Body of pancreas (tissue), 4 donors: Measurements from ENCODE around the gene SETD7. TPM values are rescaled to one million over a fixed set of nuclear protein-coding genes. Genes with fewer than 3 reads are reported as not detected.
"Not testable (repeated sequence)": the region's sequence is repeated elsewhere in the genome, so short reads cannot be mapped to it uniquely, and the experiment has no call there.

Source experiments
- ATAC-seq: fragments of 150-250 bp; one replicate; pipeline ENCODE4 v1.9.1; 2016
- DNase-seq, 4 donors: peaks; one replicate each; pipeline ENCODE4 v3.0.0-alpha.2; 2019
- H3K27ac ChIP-seq, 4 donors: fragments of 200-600 bp; sonication (generic); 1 replicate in 3 of 4; 2 replicates in 1 of 4; pipeline versions ENCODE4 v1.5.1 to v1.6.1; 2016 to 2019; ENCODE audit warnings: mild to moderate bottlenecking in 1 of 4, mixed read lengths in 1 of 4, moderate library complexity in 1 of 4
- H3K27me3 ChIP-seq, 2 donors: fragments of 200-600 bp; sonication (generic); one replicate each; pipeline ENCODE4 v1.6.0; 2016; ENCODE audit warnings: mild to moderate bottlenecking in 1 of 2
- H3K36me3 ChIP-seq, 2 donors: fragments of 200-600 bp; sonication (generic); replicated peaks in 1 of 2; 2 replicates each; pipeline ENCODE4 v1.5.1; 2016; ENCODE audit warnings: low read depth in 2 of 2; ENCODE audit not compliant: insufficient read depth in 1 of 2
- H3K4me1 ChIP-seq: fragments of 200-600 bp; sonication (generic); one replicate; pipeline ENCODE4 v1.6.0; 2016
- H3K4me3 ChIP-seq, 2 donors: fragments of 200-600 bp; sonication (generic); 1 replicate in 1 of 2; 2 replicates in 1 of 2; pipeline ENCODE4 v1.5.1; 2016 to 2019
- H3K9me3 ChIP-seq, 3 donors: fragments of 200-600 bp; sonication (generic); 1 replicate in 2 of 3; 2 replicates in 1 of 3; pipeline ENCODE4 v1.5.1; 2016
- POLR2A ChIP-seq, 3 donors: fragments of 450-650 bp; IDR thresholded peaks; one replicate each; pipeline ENCODE4 v1.6.1; 2016; ENCODE audit warnings: antibody characterized with exemption in 3 of 3, mild to moderate bottlenecking in 2 of 3
- WGBS, 2 donors: methylation state at CpG; one replicate each; pipeline ENCODE4 v1.1.5; 2017; 5-methylcytosine and 5-hydroxymethylcytosine counted together
- intact Hi-C: fragments of 100-400 bp; cut with DNase I; formaldehyde crosslinking; loops from one replicate; pipeline ENCODE4 v1.15.1; 2023
- total RNA-seq, 2 donors: library from RNA; depleted of rRNA; stranded (reverse); fragments of >200 nt; gene quantifications; one replicate each; pipeline ENCODE4 v1.1.0, GENCODE V29; 2016
- TF ChIP-seq, protein P1 (sequence below), 7 experiments: fragments of 450-650 bp in 4 of 7; fragments of 200-600 bp in 3 of 7; sonication (generic) in 3 of 7; IDR thresholded peaks; one replicate each; pipeline ENCODE4 v1.5.1; 2016 to 2019; ENCODE audit warnings: antibody characterized with exemption in 7 of 7

SETD7 gene
- total RNA-seq, 2 donors from 2014 or later, result 21.8 to 34.8 TPM

DNA sequence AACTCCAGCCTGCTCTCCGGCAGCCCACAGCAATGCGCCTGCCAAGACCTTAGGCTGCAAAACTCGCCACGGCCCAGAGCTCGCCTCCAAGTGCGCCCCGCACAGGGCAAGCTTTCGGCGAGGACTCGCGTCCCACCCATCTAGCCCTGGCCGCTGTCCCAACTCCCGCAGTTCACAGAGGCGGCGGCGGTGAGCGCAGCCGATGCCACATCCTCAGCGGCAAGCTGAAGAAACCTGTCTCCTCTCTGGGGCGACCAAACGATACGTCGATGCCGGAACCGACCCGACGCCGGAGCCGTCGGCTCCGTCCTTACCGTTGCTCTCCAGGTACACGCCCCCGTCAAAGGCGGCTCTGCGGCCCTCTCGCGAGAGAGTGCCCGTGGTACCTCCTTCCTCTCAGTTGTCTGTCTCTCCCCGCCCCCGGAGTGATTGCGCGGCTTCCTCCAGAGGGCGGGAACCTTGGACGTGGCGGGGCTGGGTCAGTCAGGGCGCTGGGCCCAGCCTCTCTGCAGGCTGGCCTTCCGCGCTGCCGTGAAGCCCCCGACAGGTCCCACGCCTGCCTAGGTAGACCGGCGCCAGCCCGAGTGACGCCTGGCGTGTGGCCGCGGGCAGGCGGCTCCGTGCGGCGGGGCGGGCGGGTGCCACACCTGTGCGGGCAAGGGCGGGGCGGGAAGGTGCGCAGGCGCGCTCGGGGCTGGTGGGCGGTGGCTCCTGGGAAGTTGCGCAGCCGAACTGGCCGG, 102.5 kb downstream of the SETD7 start:
- peak overlapping the region; percentile 95 to 99 (median 97) for H3K27ac ChIP-seq
- peak; percentile 90 to 92 (median 91) for TF ChIP-seq POLR2A (IDR thresholded peaks at IDR 0.05)
- TF ChIP-seq, protein P1, sequence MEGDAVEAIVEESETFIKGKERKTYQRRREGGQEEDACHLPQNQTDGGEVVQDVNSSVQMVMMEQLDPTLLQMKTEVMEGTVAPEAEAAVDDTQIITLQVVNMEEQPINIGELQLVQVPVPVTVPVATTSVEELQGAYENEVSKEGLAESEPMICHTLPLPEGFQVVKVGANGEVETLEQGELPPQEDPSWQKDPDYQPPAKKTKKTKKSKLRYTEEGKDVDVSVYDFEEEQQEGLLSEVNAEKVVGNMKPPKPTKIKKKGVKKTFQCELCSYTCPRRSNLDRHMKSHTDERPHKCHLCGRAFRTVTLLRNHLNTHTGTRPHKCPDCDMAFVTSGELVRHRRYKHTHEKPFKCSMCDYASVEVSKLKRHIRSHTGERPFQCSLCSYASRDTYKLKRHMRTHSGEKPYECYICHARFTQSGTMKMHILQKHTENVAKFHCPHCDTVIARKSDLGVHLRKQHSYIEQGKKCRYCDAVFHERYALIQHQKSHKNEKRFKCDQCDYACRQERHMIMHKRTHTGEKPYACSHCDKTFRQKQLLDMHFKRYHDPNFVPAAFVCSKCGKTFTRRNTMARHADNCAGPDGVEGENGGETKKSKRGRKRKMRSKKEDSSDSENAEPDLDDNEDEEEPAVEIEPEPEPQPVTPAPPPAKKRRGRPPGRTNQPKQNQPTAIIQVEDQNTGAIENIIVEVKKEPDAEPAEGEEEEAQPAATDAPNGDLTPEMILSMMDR (IDR thresholded peaks at IDR 0.05), result peak in 3 of 7 experiments; percentile 23 to 29 (median 24)
- peaks cover 42% of the 10 kb centered on the region for H3K4me1 ChIP-seq
- DNase-seq, result peak; percentile 98 to 99 (median 98)
- H3K27me3 ChIP-seq, result no peaks in the 10 kb centered on the region
- no peaks in the 10 kb centered on the region for H3K9me3 ChIP-seq
- ATAC-seq, result peak; percentile 91
- H3K4me3 ChIP-seq, result peak overlapping the region; percentile 68
- intact Hi-C loops, result no loop called here
- 0% methylated on average over 6 to 75 of the region's 76 CpGs for WGBS, 2 donors
- no peaks in the 10 kb centered on the region for H3K36me3 ChIP-seq

DNA sequence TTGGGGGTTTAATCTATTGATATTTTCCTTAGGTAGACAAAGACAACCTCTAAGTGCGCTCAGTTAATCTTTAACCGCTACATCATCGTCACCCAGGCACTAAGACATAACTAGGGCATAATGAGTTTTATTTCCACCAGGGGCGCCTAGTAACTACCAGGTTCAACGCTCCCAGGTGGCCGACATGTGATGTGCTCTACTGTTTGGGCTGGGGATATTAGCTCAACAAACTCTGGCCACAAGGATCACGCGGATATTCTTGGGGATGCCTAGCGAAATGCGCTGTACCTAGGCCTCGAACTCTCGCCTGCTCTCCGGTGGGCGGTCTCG, 103.0 kb downstream of the SETD7 start:
- WGBS, 2 donors, result 0% methylated on average over 12 to 15 of the region's 15 CpGs
- intact Hi-C loops, result no loop called here
- Histone ChIP-seq H3K27ac (peak overlapping the region; percentile 95 to 99 (median 97)), H3K4me1 (peaks cover 37% of the 10 kb centered on the region), H3K9me3 (no peaks in the 10 kb centered on the region), H3K4me3 (peak overlapping the region; percentile 68), H3K36me3 (no peaks in the 10 kb centered on the region), H3K27me3 (no peaks in the 10 kb centered on the region)
- peak; percentile 51 for ATAC-seq
- DNase-seq, result peak; percentile 67 to 86 (median 76)
- TF ChIP-seq, protein P1 (IDR thresholded peaks at IDR 0.05), result peak in 6 of 7 experiments; percentile 11 to 74 (median 62)
- TF ChIP-seq POLR2A (IDR thresholded peaks at IDR 0.05), result no peak

DNA sequence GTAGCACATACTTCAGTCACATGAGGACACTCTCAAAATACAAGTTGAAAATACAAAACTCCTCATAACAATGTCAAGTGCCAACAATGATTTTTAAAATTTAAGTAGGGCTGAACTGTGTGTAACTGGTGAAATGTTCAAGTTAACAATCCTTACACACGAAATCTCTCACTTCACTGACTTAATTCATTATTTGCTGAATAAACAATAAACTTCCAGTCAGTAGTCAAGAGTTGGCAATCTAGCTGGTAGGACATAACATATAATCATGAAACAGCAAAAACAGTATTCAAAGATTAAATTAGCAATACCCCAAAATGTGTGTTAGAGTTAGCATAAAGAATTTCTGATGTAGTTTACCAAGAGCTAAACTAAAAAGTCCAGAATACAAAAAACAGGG, 104.0 kb downstream of the SETD7 start:
- Histone ChIP-seq H3K4me1 (peaks cover 29% of the 10 kb centered on the region), H3K36me3 (no peaks in the 10 kb centered on the region), H3K9me3 (no peaks in the 10 kb centered on the region), H3K27me3 (no peaks in the 10 kb centered on the region), H3K27ac (peak overlapping the region in 2 of 4 donors; percentile 95 to 99), H3K4me3 (no peak overlapping the region)
- ATAC-seq (no peak), DNase-seq (no peak)
- intact Hi-C loops, result no loop called here
- no peak for TF ChIP-seq POLR2A (IDR thresholded peaks at IDR 0.05)
- TF ChIP-seq, protein P1 (IDR thresholded peaks at IDR 0.05), result no peak
- WGBS, 2 donors, result 27 to 41% methylated on average over 1 of the region's 1 CpG

DNA sequence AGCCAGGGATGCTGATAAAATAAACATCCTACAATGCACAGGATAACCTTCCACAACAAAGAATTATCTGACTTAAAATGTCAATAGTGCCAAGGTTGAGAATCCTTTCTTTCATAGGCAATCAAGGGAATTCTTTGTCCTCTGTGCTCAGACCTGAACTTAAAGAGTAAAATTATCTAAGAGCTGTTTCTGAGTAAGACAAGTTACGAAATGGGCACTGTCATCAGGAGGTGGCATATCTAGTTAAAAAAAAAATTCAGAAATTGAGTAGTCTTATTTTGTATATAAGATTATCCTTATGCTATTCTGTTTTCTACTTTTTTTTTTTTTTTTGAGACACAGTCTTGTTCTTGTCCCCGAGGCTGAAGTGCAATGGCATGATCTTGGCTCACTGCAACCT, 105.4 kb downstream of the SETD7 start:
- Histone ChIP-seq H3K36me3 (no peaks in the 10 kb centered on the region), H3K4me1 (peaks cover 15% of the 10 kb centered on the region), H3K4me3 (no peak overlapping the region), H3K9me3 (no peaks in the 10 kb centered on the region), H3K27me3 (no peaks in the 10 kb centered on the region), H3K27ac (no peak overlapping the region)
- 90 to 91% methylated on average over 2 of the region's 2 CpGs for WGBS, 2 donors
- ATAC-seq (no peak), DNase-seq (no peak)
- no peak for TF ChIP-seq POLR2A (IDR thresholded peaks at IDR 0.05)
- TF ChIP-seq, protein P1 (IDR thresholded peaks at IDR 0.05), result no peak
- intact Hi-C loops, result no loop called here

DNA sequence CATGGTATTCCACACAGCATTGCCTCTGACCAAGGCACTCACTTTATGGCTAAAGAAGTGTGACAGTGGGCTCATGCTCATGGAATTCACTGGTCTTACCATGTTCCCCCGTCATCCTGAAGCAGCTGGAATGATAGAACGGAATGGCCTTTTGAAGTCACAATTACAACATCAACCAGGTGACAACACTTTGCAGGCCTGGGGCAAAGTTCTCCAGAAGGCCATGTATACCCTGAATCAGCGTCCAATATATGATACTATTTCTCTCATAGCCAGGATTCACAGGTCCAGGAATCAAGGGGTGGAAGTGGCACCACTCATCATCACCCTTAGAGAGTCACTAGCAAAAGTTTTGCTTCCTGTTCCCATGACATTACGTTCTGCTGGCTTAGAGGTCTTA, 108.9 kb downstream of the SETD7 start:
- DNase-seq, result not testable (repeated sequence)

More for the DNA sequence above, 108.9 kb downstream of the SETD7 start:
- WGBS, 2 donors, result 94 to 100% methylated on average over 4 of the region's 4 CpGs
- H3K4me3 ChIP-seq, ATAC-seq, H3K36me3 ChIP-seq, intact Hi-C loops, H3K4me1 ChIP-seq, H3K9me3 ChIP-seq, H3K27ac ChIP-seq, H3K27me3 ChIP-seq: not testable (repeated sequence)

Other genes with a start within 250 kb of the SETD7 start
- 10 to 100 TPM in 1 of 2 donors, 1 to 10 TPM in 1; 4.0 to 10.1 TPM for gene RAB33B, start 102.1 kb downstream of the SETD7 start, total RNA-seq
- gene MGST2, start 109.6 kb upstream of the SETD7 start, total RNA-seq, result 10 to 100 TPM; 23.4 to 44.1 TPM